Liver (tissue), 9 donors: Measurements from ENCODE around the gene AFMID. TPM values are rescaled to one million over a fixed set of nuclear protein-coding genes. Genes with fewer than 3 reads are reported as not detected.

Experiments
- DNase-seq: peaks from one replicate; pipeline ENCODE4 v3.0.0-alpha.2; 2017; ENCODE audit warnings: low spot score
- H3K27ac ChIP-seq, 2 donors: one replicate each; pipeline ENCODE4 v1.7.0; 2013; ENCODE audit warnings: inconsistent platforms in 2 of 2, low read length in 2 of 2, control low read depth in 1 of 2, low read depth in 1 of 2, mild to moderate bottlenecking in 1 of 2
- H3K27me3 ChIP-seq, 4 donors: one replicate each; pipeline versions ENCODE4 v1.6.1 to v1.7.0; 2013; ENCODE audit warnings: low read length in 3 of 4, inconsistent platforms in 1 of 4, mild to moderate bottlenecking in 1 of 4, moderate library complexity in 1 of 4; ENCODE audit not compliant: control insufficient read depth in 4 of 4, insufficient read depth in 4 of 4
- H3K36me3 ChIP-seq, 4 donors: one replicate each; pipeline versions ENCODE4 v1.6.1 to v1.7.0; 2013; ENCODE audit warnings: low read length in 3 of 4, mild to moderate bottlenecking in 3 of 4, low read depth in 1 of 4, moderate library complexity in 1 of 4; ENCODE audit not compliant: control insufficient read depth in 4 of 4, insufficient read depth in 3 of 4
- H3K4me1 ChIP-seq, 4 donors: one replicate each; pipeline versions ENCODE4 v1.6.1 to v1.7.0; 2013; ENCODE audit warnings: low read length in 3 of 4, mild to moderate bottlenecking in 3 of 4, moderate library complexity in 1 of 4; ENCODE audit not compliant: control insufficient read depth in 4 of 4, insufficient read depth in 4 of 4
- H3K4me3 ChIP-seq, 3 donors: one replicate each; pipeline versions ENCODE4 v1.6.1 to v1.7.0; 2013; ENCODE audit warnings: low read length in 3 of 3, control low read depth in 1 of 3, low read depth in 1 of 3, mild to moderate bottlenecking in 1 of 3
- H3K9ac ChIP-seq, 2 donors: one replicate each; pipeline ENCODE4 v1.7.0; 2013; ENCODE audit warnings: low read length in 2 of 2, mild to moderate bottlenecking in 2 of 2, moderate library complexity in 2 of 2, control low read depth in 1 of 2, low read depth in 1 of 2
- H3K9me3 ChIP-seq, 4 donors: one replicate each; pipeline versions ENCODE4 v1.6.1 to v1.7.0; 2013; ENCODE audit warnings: low read length in 3 of 4; ENCODE audit not compliant: control insufficient read depth in 4 of 4
- ATF3 ChIP-seq: IDR thresholded peaks from 2 replicates; pipeline ENCODE4 v1.6.1; 2016; ENCODE audit warnings: antibody characterized with exemption
- EGR1 ChIP-seq, 2 donors: IDR thresholded peaks; 2 replicates each; pipeline ENCODE4 v1.6.1; 2016 to 2018; ENCODE audit warnings: antibody characterized with exemption in 2 of 2, low read depth in 2 of 2
- FOXA1 ChIP-seq: IDR thresholded peaks from 2 replicates; pipeline ENCODE4 v1.6.1; 2016; ENCODE audit warnings: antibody characterized with exemption
- FOXA2 ChIP-seq: IDR thresholded peaks from 2 replicates; pipeline ENCODE4 v1.6.1; 2016; ENCODE audit warnings: antibody characterized with exemption
- HNF4A ChIP-seq, 2 donors: conservative IDR thresholded peaks; 2 replicates each; pipeline ENCODE4 v1.6.1; 2016; ENCODE audit warnings: antibody characterized with exemption in 2 of 2, mild to moderate bottlenecking in 2 of 2
- HNF4G ChIP-seq: IDR thresholded peaks from 2 replicates; pipeline ENCODE4 v1.6.1; 2016; ENCODE audit warnings: antibody characterized with exemption
- JUND ChIP-seq, 2 donors: IDR thresholded peaks; 2 replicates each; pipeline ENCODE4 v1.6.1; 2016; ENCODE audit warnings: antibody characterized with exemption in 2 of 2
- NR2F2 ChIP-seq: IDR thresholded peaks from 2 replicates; pipeline ENCODE4 v1.6.1; 2016; ENCODE audit warnings: antibody characterized with exemption
- RAD21 ChIP-seq, 2 donors: IDR thresholded peaks; 2 replicates each; pipeline ENCODE4 v1.6.1; 2016; ENCODE audit warnings: antibody characterized with exemption in 2 of 2, mild to moderate bottlenecking in 2 of 2
- REST ChIP-seq: IDR thresholded peaks from 2 replicates; pipeline ENCODE4 v1.6.1; 2016; ENCODE audit warnings: antibody characterized with exemption, mild to moderate bottlenecking
- RXRA ChIP-seq, 2 donors: IDR thresholded peaks; 2 replicates each; pipeline ENCODE4 v1.6.1; 2017 to 2018; ENCODE audit warnings: antibody characterized with exemption in 2 of 2, mild to moderate bottlenecking in 1 of 2
- SP1 ChIP-seq: IDR thresholded peaks from 2 replicates; pipeline ENCODE4 v1.6.1; 2018; ENCODE audit warnings: antibody characterized with exemption, mild to moderate bottlenecking
- YY1 ChIP-seq: IDR thresholded peaks from 2 replicates; pipeline ENCODE4 v1.6.1; 2016; ENCODE audit warnings: antibody characterized with exemption, mild to moderate bottlenecking
- WGBS: extraction: QIAGEN DNeasy Blood & Tissue Kit; methylation state at CpG from one replicate; pipeline ENCODE4 v1.1.7; 2013; 5-methylcytosine and 5-hydroxymethylcytosine counted together
- polyA plus RNA-seq, 2 donors: library from polyadenylated mRNA; stranded (reverse) in 1 of 2; unstranded in 1 of 2; fragments of 200-250 nt in 1 of 2; fragments of >200 nt in 1 of 2; fragmentation: Nextera tagmentation in 1 of 2; extraction: Ambion mirVana in 1 of 2; gene quantifications; one replicate each; pipeline versions ENCODE4 v1.2.1 to v1.2.3, GENCODE V29; 2013 to 2015
- total RNA-seq, 2 donors: library from RNA; depleted of rRNA; stranded (reverse); fragments of >200 nt; gene quantifications; one replicate each; pipeline ENCODE4 v1.2.3, GENCODE V29; 2014
- TF ChIP-seq, protein P1 (sequence below): IDR thresholded peaks from 2 replicates; pipeline ENCODE4 v1.6.1; 2016; ENCODE audit warnings: antibody characterized with exemption
- TF ChIP-seq, protein P2 (sequence below): fragments of 150-350 bp; IDR thresholded peaks from 2 replicates; pipeline ENCODE4 v1.5.1; 2017; ENCODE audit warnings: improper control_type of control experiment, low read depth, low read length; ENCODE audit not compliant: missing input control
- donor health status: healthy.
- donor health status: healthy.
- donor health status: healthy.
- donor health status: healthy.
- donor health status: healthy.

AFMID gene
- total and polyA plus RNA-seq, 4 donors = 73.4 to 201 (median 138) TPM

GRCh38 chr17:78211032-78211431 is 23.9 kb downstream of the AFMID start:
- DNase-seq = no peak
- H3K9me3 ChIP-seq = no peaks in the 10 kb centered on the region

GRCh38 chr17:78214016-78214705 is 27.0 kb downstream of the AFMID start, which contains the start of gene BIRC5:
BIRC5 (plus strand) TSS chr17:78214253; CDS start chr17:78214317, 64 bp downstream.
- WGBS = 2% methylated on average over 60 of the region's 60 CpGs
- TF ChIP-seq YY1 (peak; percentile 66), REST (no peak)
- Histone ChIP-seq H3K27ac (no peak within 1 kb of the TSS), H3K4me1 (peaks cover 4 to 8% (median 6%) of the 10 kb centered on the region in 4 donors), H3K27me3 (no peaks in the 10 kb centered on the region), H3K36me3 (no peaks in the 10 kb centered on the region), H3K9me3 (no peaks in the 10 kb centered on the region), H3K4me3 (peak within 1 kb of the TSS in 1 of 3 donors; percentile 32), H3K9ac (no peak within 1 kb of the TSS)
- peak; percentile 93 for DNase-seq

More at GRCh38 chr17:78211032-78211431, 23.9 kb downstream of the AFMID start:
- H3K4me1 ChIP-seq = peaks cover 4 to 8% (median 6%) of the 10 kb centered on the region in 4 donors
- 86% methylated on average over 11 of the region's 11 CpGs for WGBS
- TF ChIP-seq NR2F2 = no peak
- no peak for TF ChIP-seq JUND (IDR thresholded peaks at IDR 0.05)
- TF ChIP-seq, protein P1, sequence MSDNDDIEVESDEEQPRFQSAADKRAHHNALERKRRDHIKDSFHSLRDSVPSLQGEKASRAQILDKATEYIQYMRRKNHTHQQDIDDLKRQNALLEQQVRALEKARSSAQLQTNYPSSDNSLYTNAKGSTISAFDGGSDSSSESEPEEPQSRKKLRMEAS = no peak
- TF ChIP-seq, protein P2, sequence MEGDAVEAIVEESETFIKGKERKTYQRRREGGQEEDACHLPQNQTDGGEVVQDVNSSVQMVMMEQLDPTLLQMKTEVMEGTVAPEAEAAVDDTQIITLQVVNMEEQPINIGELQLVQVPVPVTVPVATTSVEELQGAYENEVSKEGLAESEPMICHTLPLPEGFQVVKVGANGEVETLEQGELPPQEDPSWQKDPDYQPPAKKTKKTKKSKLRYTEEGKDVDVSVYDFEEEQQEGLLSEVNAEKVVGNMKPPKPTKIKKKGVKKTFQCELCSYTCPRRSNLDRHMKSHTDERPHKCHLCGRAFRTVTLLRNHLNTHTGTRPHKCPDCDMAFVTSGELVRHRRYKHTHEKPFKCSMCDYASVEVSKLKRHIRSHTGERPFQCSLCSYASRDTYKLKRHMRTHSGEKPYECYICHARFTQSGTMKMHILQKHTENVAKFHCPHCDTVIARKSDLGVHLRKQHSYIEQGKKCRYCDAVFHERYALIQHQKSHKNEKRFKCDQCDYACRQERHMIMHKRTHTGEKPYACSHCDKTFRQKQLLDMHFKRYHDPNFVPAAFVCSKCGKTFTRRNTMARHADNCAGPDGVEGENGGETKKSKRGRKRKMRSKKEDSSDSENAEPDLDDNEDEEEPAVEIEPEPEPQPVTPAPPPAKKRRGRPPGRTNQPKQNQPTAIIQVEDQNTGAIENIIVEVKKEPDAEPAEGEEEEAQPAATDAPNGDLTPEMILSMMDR = no peak
- TF ChIP-seq YY1 = no peak
- no peak for TF ChIP-seq RXRA (IDR thresholded peaks at IDR 0.05)
- TF ChIP-seq EGR1 (IDR thresholded peaks at IDR 0.05; ENCODE audit: low read depth in 2 of 2) = no peak
- no peak for TF ChIP-seq REST
- no peak for TF ChIP-seq ATF3
- TF ChIP-seq HNF4G = no peak
- no peak for TF ChIP-seq FOXA1
- no peak for TF ChIP-seq SP1
- no peak for TF ChIP-seq RAD21 (IDR thresholded peaks at IDR 0.05)
- no peak for TF ChIP-seq FOXA2
- TF ChIP-seq HNF4A (conservative IDR thresholded peaks at IDR 0.05) = no peak
- H3K36me3 ChIP-seq = peaks cover 0 to 9% (median 5%) of the 10 kb centered on the region in 4 donors
- H3K4me3 ChIP-seq = no peak overlapping the region
- H3K27me3 ChIP-seq = no peaks in the 10 kb centered on the region
- no peak overlapping the region for H3K9ac ChIP-seq
- no peak overlapping the region for H3K27ac ChIP-seq
